Stimulated activated CD8-positive, alpha-beta memory T cell treated with anti-CD3 and anti-CD28 coated beads, Interleukin-12 subunit alpha, Interleukin-12 subunit beta, amount 100 ng/mL, for 4 hours (primary cell): ENCODE measurements around the gene SPRTN.
"Not testable (repeated sequence)": the region's sequence is repeated elsewhere in the genome, so short reads cannot be mapped to it uniquely, and the experiment has no call there.

Source experiments
- DNase-seq: peaks from one replicate; pipeline ENCODE4 v3.0.0-alpha.2; 2020; ENCODE audit warnings: low read depth

Gene SPRTN

DNA sequence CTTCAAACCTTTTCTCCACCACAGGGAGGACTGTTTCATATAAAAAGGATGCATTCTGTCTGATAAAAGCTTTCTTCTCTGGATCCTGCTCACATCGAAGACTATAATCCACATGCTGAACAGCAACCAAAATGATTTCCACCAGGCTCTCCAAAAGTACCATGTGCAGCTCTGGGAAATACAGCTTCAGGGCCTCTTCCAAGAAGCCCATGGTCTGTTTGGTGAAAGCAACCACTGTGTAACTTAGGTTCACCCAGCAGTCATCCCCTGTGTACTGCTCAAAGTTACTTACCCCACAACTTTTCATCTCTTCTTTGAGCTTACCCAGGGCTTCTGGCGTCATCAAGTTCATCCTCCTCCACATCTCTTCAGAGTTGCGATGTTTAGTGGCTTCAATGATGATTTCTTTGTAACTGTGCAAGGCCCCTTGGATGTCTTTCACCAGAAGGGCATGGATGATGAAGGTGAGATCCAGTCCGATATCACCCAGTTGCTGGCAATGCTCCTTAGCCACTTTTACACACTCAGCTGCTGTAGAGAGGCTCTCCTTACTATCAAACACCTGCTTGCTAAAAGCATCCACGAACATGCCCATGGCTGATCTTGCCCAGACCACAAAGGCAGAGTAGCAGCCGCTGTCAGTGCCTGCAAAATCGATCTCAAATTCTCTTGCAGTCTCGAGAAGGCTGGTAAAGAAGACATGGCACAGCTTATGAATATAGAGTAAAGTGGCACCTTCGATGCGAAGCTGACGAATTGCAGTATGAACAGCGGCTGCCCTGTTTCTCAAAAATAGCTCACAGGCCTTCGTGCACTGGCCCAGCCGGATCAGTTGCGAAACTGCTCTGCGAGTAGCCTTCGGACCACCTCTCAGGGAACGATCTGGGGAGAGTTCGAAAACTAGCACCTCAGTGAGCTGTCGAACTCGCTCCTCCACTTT, 2.2 kb upstream of the SPRTN start:
- no peak for DNase-seq

DNA sequence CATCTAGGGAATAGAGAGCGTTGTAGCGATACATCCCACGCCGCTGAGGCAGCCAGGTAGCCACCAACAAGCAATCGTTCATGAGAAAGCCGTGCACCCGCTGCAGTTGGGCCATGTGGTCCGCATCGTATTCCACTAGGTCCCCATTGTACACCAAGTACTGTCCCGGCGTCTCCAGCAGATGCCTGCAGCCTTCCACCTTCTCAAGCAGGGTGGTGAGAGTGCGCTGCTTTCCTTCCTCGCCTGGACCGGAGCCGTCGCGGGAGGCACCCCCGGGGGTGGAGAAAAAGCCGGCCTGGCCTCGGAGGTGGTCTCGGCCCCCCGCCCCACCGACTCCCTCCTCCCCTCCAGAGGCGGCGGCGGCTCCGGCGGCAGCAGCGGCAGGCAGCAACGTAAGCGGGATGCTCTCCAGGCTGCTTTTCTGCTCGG, 1.0 kb upstream of the SPRTN start:
- no peak for DNase-seq

DNA sequence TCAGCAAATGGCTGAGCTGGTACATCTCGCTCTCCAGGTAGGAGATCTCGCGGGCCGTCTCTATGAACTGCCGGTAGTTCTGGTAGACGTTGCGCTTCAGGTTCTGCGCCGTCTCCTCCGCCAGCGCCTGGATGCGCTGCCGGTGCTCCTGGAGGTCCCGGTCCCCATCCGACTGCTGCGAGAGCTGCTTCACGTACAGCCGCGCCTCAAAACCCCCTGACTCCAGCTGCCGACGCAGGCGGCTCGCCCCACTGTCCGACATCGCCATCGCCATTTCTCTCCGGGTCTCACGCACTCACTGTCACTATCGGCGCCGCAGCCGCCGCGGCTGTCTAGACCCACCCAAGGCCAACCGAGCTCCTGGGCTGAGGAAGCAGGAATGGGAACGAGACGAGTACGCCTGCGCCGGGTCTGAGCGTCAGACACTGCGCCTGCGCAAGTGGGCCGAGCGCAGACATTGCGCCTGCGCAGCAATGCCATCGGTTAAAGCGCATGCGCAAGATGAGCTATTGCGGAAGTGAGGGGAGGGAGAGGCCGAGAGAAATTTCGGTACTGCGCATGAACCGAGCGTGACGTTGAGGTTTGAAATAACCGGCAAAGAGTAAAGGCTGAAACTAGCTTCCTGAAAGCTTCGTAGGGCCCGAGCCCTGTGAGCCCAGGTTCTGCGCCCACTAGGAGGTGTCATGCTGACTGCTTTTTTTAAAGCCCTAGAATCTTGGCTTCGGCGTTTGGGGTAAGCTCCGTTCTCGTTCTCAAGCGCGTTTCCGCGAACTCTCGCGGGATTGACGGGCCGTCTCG, 422 bp upstream of the SPRTN start, which contains the start of gene EXOC8:
Gene EXOC8, minus strand, starts transcription at position 381 of the 798 bp plus-strand sequence. Its CDS starts 107 bp downstream, at position 274.
- DNase-seq = peak; percentile 97

- DNase-seq = no peak
These were observed 2.4 kb downstream of the SPRTN start for GRCh38 chr1:231340328-231341013.

DNA sequence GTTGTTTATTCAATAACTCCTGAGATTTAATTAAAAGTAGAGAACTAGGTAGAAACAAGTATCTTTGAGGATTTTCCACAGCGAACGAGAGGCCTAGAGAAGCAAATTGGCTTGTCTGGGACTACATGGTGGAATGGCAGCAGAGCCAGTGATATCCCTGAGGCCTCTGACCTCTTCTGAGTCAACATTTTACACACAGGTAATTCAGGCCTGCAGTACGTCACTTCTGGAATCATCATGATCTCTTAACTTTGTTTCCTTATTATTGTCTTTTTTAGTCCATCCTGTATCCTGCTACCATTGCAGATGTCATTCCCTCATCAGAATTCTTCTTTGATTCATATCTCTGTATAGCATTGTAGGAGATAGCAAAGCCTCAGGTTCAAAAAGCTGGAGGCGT, 9.9 kb downstream of the SPRTN start:
- DNase-seq = no peak

DNA sequence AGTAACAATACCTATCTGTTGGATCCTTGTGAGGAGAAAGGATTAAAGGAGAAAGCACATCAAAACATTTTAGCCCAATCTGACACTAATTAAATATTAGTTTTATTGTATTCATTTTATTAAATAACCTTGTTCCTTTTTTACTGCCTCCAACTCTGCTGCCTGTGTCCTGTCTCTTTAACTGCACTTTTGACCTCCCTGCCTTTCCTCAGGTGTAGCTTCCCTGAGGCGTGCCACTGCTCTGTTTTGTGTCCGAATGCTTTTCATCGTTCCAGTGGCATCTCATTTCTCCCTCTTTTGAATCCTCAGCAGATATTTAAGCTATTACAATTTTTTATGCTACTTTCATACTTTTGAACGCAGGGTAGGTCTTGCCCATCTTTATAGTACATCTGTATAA, 10.3 kb downstream of the SPRTN start:
- no peak for DNase-seq

DNA sequence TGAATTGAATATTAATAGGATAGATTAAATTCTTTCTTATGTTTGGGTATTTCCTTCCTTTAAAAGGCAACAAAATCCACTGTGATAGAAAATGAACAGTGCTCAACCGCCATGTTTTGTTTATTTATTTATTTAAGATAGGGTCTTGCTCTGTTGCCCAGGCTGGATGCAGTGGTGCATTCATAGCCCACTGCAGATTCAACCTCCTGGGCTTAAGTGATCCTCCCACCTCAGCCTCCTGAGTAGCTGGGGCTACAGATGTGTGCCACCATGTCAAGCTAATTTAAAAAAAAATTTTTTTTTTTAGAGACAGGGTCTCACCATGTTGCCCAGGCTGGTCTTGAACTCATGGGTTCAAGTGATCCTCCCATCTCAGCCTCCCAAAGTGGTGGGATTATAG, 10.8 kb downstream of the SPRTN start:
- not testable (repeated sequence) for DNase-seq

DNA sequence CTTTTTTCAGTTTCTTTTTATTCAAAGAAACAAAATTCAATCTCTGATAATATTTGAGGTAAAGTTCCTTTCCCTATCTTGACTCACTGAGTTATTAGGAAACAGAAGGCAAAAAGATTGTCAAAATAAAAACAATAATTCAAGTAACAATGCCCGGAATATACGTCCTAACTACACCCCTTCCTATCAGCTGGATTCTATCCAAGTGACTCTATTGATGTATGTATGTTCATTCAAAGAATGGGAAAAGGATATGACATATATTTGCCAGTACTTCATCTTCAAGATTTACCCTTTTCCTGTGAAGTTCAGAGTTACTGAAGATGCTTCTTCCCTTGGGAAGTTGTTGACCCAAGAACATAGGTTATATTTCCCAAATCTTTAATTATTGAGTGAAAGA, 13.7 kb downstream of the SPRTN start:
- no peak for DNase-seq

- no peak for DNase-seq
These were observed 15.0 kb downstream of the SPRTN start for GRCh38 chr1:231353086-231353485.

- DNase-seq = no peak
These were observed 16.4 kb downstream of the SPRTN start for GRCh38 chr1:231354330-231355020.

GRCh38 chr1:231355171-231355570, 17.1 kb downstream of the SPRTN start:
- no peak for DNase-seq

DNA sequence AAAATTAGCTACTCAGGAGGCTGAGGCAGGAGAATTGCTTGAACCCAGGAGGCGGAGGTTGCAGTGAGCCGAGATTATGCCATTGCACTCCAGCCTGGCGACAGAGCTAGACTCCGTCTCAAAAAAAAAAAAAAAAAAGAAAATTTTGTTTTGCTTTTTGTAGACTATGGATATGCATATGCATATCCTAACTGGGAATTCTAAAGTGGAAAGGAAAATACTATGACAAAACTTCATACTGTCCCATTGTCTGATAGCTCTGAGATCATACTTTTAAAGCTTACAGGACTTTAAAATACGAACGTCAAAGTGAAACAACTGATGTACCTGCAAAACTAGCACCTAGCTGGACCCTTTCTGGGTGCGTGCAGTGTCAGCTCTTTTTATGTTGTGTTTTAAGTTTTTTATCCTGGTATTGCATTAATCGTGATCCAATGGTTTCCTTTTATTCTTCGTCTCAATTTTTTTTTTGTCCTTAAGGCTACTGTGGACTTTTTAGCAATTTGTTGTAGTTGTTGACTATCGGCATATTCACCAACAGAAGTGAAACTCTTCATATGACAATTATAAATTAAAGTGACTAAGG, 19.2 kb downstream of the SPRTN start:
- DNase-seq = no peak

GRCh38 chr1:231357831-231358354, 19.8 kb downstream of the SPRTN start:
- no peak for DNase-seq

- no peak for DNase-seq
These were observed 21.0 kb downstream of the SPRTN start for GRCh38 chr1:231359113-231359512.

GRCh38 chr1:231362325-231362724, 24.2 kb downstream of the SPRTN start:
- no peak for DNase-seq

DNA sequence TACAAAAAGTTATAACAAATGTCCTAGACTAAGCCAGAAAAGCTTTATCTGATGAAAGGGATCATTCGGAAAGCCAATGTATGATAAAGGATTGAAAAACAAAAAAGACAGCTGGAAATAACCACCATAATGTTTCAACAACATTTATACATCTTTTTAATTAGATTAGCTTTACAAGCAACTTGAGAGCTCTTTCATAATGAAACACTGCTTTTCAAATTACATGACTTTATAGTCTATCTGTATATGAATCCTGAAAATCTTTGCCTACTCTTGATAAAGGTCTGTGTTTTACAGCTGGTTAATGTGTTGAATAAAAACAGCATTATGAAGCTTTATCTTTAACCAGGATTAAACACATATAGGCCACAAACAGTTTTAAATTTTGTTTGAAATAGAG, 25.5 kb downstream of the SPRTN start:
- DNase-seq = no peak

DNA sequence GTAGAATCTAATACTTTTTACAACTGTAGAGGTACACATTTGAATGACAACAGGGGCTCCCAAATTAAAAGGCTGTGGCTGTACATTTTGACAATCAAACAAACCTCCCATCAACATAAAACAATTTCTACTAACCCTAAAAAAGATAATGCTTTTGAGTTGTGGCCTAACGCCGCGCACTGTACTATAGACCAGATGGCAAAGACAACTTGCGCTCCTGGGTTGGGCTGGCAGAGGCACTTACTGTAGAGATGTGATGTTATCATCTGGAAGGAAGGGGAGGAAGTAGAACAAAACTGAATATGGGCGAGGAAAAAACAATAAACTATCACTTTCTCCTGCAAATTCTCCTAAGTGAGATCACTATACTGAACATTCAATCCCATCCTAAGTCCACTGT, 26.1 kb downstream of the SPRTN start:
- DNase-seq = no peak

DNA sequence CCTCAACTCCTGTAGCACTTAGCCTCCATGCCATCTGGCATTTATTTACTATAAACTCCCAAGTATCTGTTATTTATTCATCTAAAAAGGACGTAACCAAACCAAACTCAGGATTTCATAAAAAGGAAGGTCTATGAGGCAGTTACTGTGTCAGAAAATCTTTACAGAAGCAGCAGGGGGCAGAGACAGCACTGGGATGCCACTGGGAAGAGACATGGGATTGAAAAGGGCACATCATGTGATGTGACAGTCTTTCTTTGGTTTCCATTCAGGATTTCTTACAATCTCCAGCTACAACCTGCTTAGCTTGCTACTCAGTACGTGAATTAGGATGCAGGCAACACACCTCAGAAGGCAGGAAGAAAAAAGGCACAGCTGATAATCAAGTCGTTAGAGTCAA, 31.2 kb downstream of the SPRTN start:
- DNase-seq = no peak

GRCh38 chr1:231372501-231372900, 34.4 kb downstream of the SPRTN start:
- DNase-seq = no peak

GRCh38 chr1:231374394-231374793, 36.3 kb downstream of the SPRTN start:
- no peak for DNase-seq

GRCh38 chr1:231376101-231376500, 38.0 kb downstream of the SPRTN start:
- DNase-seq = no peak
